ENCODE results near the gene DUOX2. TPM values are rescaled to one million over a fixed set of nuclear protein-coding genes. Genes with fewer than 3 reads are reported as not detected.

Gene DUOX2
- total RNA-seq, 1 experiment from 2014 or later = not detected

- ChIA-PET CTCF (no interaction called here), POLR2A (ENCODE audit: unreplicated experiment) (interaction anchor here (0.6 kb wide), 1 partner anchor 13 kb away, joined by 3 read pairs; no protein-coding TSS in a partner anchor)
- TF ChIP-seq EZH2 (IDR thresholded peaks at IDR 0.05; ENCODE audit: low read depth) (no peak), CTCF (conservative IDR thresholded peaks at IDR 0.05) (no peak)
- intact Hi-C loops (cut with micrococcal nuclease; ENCODE audit: unreplicated experiment) = no loop called here
- H3K36me3 ChIP-seq (ENCODE audit: low read depth) = no peaks in the 10 kb centered on the region
- H3K27ac ChIP-seq = no peak overlapping the region
- H3K4me3 ChIP-seq = no peak overlapping the region
- H3K4me1 ChIP-seq (replicated peaks; ENCODE audit: insufficient read depth) = no peaks in the 10 kb centered on the region
- H3K9me2 ChIP-seq (ENCODE audit: insufficient read depth) = no peaks in the 10 kb centered on the region
- no peak overlapping the region for H2AFZ ChIP-seq
- H3K79me2 ChIP-seq (ENCODE audit: low read depth) = no peaks in the 10 kb centered on the region
- no peaks in the 10 kb centered on the region for H3K9me3 ChIP-seq (ENCODE audit: insufficient read depth, low read depth)
- no peak overlapping the region for H3K4me2 ChIP-seq
- no peak for DNase-seq
- H4K20me1 ChIP-seq (ENCODE audit: insufficient read depth) = no peaks in the 10 kb centered on the region
- BruUV-seq (replicated peaks) = no TSS peak
- H3F3A ChIP-seq (ENCODE audit: insufficient read depth, low read depth) = no peaks in the 10 kb centered on the region
- peaks cover 3% of the 10 kb centered on the region; the same call in 1 of the 2 replicates for H3K27me3 ChIP-seq (ENCODE audit: insufficient read depth, low read depth)
Measured at GRCh38 chr15:45091161-45091560, 22.8 kb downstream of the DUOX2 start.

GRCh38 chr15:45089712-45090373 lies 24.1 kb downstream of the DUOX2 start:
- H3K36me3 ChIP-seq (ENCODE audit: low read depth) = no peaks in the 10 kb centered on the region
- H3K9me2 ChIP-seq (ENCODE audit: insufficient read depth) = no peaks in the 10 kb centered on the region
- H3K4me2 ChIP-seq = no peak overlapping the region
- no peaks in the 10 kb centered on the region for H3F3A ChIP-seq (ENCODE audit: insufficient read depth, low read depth)
- H2AFZ ChIP-seq = no peak overlapping the region
- ChIA-PET POLR2A (ENCODE audit: unreplicated experiment) (no interaction called here), CTCF (interaction anchor here (0.6 kb wide), 1 partner anchor 31 kb away, joined by 4 read pairs; no protein-coding TSS in a partner anchor)
- H3K9me3 ChIP-seq (ENCODE audit: insufficient read depth, low read depth) = no peaks in the 10 kb centered on the region
- no peak overlapping the region for H3K4me3 ChIP-seq
- peaks cover 3% of the 10 kb centered on the region; the same call in 1 of the 2 replicates for H3K27me3 ChIP-seq (ENCODE audit: insufficient read depth, low read depth)
- no TSS peak for BruUV-seq (replicated peaks)
- intact Hi-C loops (cut with micrococcal nuclease; ENCODE audit: unreplicated experiment) = no loop called here
- H3K4me1 ChIP-seq (replicated peaks; ENCODE audit: insufficient read depth) = no peaks in the 10 kb centered on the region
- TF ChIP-seq CTCF (conservative IDR thresholded peaks at IDR 0.05) (no peak), EZH2 (IDR thresholded peaks at IDR 0.05; ENCODE audit: low read depth) (no peak)
- DNase-seq = no peak
- H3K79me2 ChIP-seq (ENCODE audit: low read depth) = no peaks in the 10 kb centered on the region
- no peak overlapping the region for H3K27ac ChIP-seq
- H4K20me1 ChIP-seq (ENCODE audit: insufficient read depth) = no peaks in the 10 kb centered on the region

GRCh38 chr15:45088801-45089711 lies 24.9 kb downstream of the DUOX2 start:
- Histone ChIP-seq H3K9me3 (ENCODE audit: insufficient read depth, low read depth) (no peaks in the 10 kb centered on the region), H3K4me2 (no peak overlapping the region), H3K9me2 (ENCODE audit: insufficient read depth) (no peaks in the 10 kb centered on the region), H3K36me3 (ENCODE audit: low read depth) (no peaks in the 10 kb centered on the region), H2AFZ (no peak overlapping the region), H3K79me2 (ENCODE audit: low read depth) (no peaks in the 10 kb centered on the region), H3K4me1 (replicated peaks; ENCODE audit: insufficient read depth) (no peaks in the 10 kb centered on the region), H3F3A (ENCODE audit: insufficient read depth, low read depth) (no peaks in the 10 kb centered on the region), H4K20me1 (ENCODE audit: insufficient read depth) (no peaks in the 10 kb centered on the region), H3K27ac (no peak overlapping the region), H3K4me3 (no peak overlapping the region), H3K27me3 (ENCODE audit: insufficient read depth, low read depth) (peaks cover 3% of the 10 kb centered on the region; the same call in 1 of the 2 replicates)
- CTCF ChIA-PET = interaction anchor here (0.6 kb wide), 1 partner anchor 32 kb away, joined by 4 read pairs; no protein-coding TSS in a partner anchor
- POLR2A ChIA-PET (ENCODE audit: unreplicated experiment) = no interaction called here
- intact Hi-C loops (cut with micrococcal nuclease; ENCODE audit: unreplicated experiment) = no loop called here
- no TSS peak for BruUV-seq (replicated peaks)
- no peak for DNase-seq
- TF ChIP-seq CTCF (conservative IDR thresholded peaks at IDR 0.05) (no peak), EZH2 (IDR thresholded peaks at IDR 0.05; ENCODE audit: low read depth) (no peak)
